Raji (cell line): ENCODE results near the gene PRUNE2.

Source experiments
- POLR2A ChIP-seq: IDR thresholded peaks from 2 replicates; pipeline ENCODE4 v1.6.1; 2011; ENCODE audit warnings: low read depth, low read length, control low read depth; ENCODE audit not compliant: insufficient read depth

PRUNE2 gene

DNA sequence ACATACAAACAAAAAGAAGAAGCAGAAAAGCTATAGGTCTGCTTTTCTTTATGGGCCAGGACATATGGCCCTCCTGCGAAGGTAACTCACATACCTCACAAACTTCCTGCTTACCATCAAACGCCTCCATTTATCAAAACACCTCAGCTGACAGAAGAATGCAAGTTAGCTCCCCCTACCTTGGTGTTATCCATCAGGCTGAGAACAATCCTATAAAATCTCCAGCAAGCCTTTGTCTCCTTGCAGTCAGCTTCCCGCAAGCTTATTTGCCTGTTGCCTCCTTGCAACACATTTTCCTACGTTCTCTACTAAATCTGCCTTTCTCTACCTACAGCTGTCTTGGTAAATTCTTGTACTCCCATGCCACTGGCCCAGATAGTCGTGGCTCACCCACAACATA is 164.4 kb downstream of the PRUNE2 start:
- TF ChIP-seq POLR2A = no peak

DNA sequence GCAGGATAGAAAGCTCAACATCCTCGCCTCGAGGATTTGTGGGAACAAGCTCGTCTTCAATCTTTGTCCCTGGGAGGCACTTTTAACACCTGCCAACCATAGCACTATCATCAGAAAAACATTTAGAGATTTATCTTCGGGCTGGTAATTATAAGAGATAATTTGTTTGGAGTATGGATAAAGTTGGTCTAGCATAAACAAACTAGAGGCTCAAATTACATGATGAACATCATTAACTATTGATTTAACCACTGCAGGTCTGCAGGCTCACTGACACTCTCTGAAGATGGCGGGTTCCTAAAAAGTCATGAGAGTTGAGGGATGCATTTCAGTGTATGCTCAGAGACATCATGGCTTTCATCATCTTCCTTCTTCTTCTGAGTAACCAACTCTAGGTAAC is 167.5 kb downstream of the PRUNE2 start:
- no peak for TF ChIP-seq POLR2A

DNA sequence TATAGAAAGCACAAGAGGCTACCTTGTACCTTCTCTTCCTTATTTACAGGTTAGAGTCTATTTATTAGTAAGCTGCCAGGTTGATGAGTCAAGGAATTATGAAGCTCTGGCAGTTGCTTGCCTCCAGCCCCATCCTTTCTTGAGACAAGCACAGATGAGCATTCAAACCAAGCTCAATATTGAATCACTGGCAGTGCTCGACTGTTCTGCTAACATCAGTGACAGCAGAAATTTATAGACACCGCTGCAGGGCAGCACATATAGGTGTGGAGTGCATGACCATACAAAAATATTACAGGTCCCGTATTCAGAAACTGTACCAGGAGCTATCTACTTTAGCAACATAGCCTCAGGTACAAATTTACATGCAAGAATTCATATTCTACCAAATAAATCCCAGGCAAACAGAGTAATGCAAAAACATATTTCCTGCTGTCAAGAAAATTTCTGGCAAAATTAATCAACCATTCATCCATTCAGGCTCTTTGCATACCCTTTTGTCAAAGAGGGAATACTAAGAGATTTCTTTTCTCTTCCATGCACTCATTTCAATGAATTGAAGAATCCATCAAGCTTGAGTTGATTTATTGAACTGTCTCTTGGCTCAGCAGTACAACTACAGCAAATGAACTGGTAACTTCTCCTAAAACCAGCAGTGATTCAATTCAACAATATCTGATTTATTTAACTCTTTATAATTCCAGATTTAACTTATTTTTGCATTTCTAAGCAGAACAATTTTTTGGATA is 168.6 kb downstream of the PRUNE2 start:
- TF ChIP-seq POLR2A = no peak

DNA sequence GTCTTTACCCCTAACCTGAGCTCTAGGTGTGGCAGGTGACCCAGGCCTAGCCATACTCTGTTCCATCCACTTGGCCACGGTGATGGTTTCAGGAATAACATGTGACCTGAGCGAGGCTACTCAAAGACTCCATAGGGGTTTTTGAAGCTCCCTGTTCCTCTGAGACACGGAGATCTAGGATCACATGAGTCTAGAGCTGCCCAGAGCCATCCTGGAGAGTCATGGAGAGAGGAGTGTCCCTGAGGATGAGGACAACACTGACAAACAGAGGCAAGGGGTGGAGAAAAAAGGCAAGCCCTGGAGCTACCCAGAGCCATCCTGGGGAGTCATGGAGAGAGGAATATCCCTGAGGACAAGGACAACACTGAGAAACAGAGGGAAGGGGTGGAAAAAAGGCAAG is 171.2 kb downstream of the PRUNE2 start:
- TF ChIP-seq POLR2A = no peak

DNA sequence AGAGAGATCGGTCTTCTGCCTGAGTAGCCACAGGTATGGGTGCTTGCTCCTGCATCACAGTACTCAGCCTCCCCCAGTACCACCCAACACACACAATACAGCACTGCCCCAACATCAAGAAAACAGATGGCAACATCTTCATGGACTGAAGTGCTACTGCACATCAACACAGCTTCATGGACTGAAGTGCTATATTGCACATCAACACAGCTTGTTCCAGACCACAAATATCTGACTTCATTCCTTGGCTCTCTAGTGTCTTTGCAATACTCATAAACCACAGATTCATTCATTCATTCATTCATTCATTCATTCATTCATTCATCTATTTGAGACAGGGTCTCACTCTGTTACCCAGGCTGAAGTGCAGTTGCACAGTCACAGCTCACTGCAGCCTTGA is 172.8 kb downstream of the PRUNE2 start:
- TF ChIP-seq POLR2A = no peak

DNA sequence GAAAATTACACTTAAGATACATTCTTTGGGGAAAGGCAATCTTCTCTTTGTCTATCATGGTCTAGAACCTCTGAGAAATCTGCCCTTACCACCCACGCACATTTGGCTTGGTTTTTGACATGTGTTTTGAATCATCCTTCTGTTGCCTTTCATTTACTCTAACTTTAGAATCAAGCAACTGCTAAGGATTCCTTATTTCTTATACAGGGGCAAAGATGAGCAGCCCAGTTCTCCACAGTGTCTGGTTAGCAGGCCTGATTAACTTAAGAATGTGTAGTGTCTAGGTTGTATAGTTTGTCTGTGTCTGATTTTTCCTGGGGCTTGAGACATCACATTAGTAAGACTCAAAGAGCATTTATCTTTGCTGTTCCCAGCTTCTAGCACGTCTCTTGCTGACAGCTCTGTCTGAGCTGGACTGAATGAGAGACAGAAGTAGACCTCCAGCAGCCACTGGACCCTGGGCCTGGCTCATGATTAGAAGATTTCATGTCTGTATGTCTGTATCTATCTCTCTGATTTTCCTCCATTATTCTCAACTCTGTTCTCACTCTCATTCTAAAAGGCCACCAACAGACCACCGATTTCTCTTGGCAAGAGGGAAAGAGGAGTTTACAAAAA is 173.5 kb downstream of the PRUNE2 start:
- TF ChIP-seq POLR2A = no peak

DNA sequence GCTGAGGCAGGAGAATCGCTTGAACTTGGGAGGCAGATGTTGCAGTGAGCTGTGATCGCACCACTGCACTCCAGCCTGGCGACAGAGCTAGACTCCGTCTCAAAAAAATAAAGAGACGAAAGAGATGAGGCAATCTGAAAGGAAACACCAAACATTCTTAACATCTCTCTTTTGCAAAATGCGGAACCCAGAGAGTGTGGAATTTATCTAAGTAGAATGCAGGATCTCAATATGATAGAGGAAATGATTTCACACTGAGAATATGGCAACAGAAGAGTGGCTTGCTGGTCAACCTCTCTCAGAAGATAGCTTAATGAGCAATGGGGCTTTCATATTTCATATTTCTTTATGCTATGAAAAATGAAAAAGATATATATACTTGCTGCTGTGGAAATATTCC is 175.1 kb downstream of the PRUNE2 start:
- no peak for TF ChIP-seq POLR2A

DNA sequence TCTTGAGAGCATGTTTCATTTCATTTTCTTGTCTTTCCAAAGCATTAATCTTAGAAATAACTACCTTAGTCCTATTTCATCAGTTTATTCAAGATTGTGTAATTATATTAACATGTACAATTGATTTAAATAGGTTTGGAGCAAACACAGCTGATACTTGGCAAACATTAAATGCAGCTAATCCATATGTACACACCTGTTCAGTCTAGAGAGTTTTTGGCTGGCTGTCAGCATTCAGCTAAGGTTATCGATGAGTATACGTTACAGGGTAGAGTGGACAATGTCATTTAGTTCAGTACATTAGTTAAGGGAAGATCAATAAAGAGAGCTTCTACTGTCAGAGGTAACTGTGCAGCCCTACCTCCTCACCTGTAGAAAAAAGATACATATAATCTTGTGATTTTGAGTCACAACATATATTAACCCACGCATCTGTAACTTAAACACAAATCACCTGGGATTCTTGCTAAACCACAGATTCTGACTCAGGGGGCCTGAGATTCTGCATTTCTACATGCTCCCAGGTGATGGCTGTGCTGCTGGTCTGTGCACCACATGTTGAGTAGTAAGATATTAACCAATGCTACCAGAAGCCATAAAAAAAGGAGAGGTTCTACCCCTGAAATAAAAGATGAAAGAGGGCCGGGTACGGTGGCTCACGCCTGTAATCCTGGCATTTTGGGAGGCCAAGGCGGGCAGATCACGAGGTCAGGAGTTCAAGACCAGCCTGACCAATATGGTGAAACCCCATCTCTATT is 175.8 kb downstream of the PRUNE2 start:
- no peak for TF ChIP-seq POLR2A

DNA sequence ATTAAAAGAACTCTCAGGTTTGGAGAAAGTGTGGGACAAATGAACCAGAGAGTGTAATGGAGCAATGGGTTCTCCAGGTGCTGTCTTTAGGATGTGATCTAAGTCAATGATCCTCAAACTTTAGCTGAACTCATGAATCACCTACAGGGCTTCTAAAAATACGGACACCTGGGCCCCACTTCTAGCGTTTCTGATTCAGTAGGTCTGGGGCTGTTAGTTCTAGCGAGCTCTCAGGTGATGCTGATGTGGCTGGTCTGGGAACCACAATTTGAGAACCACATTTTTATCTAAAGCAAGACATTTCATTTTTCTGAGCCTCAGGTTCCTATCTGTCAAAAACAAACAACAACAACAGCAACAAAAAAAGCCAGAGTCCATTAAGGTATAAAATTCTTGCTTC is 176.8 kb downstream of the PRUNE2 start:
- no peak for TF ChIP-seq POLR2A

DNA sequence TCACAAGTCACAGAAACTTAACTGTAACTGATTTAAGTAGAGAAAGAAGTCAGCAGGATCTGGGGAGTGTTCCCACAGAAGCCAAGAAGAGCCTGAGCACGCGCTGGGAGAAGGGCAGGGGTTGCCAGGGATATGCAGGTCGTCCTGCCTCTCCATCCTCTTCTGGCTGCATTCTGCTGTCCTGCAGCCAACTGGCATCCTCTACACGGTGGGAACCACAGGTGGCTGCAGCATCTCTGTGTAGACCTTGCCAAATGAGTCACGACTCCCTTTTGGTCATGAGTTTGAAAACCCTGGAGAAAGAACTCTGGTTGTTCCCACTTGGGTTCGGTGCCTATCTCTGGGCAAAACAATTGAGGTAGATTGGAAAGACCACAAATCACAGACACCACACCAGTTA is 180.0 kb downstream of the PRUNE2 start:
- TF ChIP-seq POLR2A = no peak

DNA sequence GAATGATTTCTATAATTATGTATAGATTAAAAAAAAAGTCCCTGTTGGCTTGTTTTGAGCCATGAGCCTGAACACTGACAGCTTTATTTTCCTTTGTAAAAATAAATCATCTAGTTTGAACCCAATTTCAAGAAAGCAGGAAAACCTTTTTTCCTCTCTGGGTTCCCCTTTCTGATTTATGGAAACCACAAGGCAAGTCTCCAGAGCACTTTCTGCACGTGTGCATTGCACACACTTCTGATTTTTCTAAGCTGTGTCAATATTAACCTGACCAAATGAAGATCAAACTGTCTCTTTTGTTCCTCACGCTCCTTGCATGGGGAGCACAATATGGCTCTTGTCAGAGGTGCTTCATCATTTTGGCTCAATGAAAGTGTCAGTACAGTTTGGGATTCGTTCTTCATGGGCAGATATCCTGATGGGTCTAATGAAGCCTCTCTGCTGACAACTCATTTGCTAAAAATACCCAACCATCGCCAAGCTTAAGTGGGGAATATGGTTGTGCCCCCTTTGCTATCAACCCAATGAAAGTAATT is 180.8 kb downstream of the PRUNE2 start:
- no peak for TF ChIP-seq POLR2A

DNA sequence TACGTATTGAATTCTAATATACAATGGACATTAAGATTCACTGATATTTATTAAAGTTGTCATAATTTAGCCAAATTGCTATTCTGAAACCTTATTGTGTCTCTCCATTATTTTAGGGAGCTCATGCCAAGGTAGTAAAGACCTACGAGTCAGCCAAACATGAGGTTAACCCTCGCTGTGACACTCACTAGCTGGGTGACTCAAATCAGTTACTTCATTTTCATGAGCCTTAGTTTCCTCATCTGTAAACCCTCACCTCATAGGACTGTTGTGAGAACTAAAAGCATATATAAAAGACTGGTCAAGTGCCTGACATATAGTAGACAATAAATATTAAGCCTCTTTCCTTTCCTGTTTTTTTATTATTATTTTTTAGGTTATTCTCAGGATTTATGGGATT is 185.7 kb downstream of the PRUNE2 start:
- TF ChIP-seq POLR2A = no peak

DNA sequence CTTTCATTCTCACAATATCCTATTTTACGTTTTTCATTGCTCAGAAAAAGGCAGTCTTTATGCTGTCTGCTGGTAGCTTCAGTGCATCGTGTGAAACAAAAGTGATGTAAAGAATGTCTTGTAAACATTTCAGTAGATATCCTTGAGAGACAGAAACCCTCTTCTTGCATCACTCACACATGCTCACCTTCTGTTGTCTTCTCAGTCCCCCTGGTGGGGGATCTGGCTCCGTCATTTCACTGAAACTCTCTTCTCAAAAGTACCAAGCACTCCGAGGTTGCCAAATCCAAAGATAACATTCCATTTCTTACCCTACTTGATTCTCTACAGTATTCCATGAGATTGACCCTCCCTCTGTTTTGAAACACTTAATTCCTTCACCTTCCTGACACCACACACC is 187.7 kb downstream of the PRUNE2 start:
- no peak for TF ChIP-seq POLR2A

DNA sequence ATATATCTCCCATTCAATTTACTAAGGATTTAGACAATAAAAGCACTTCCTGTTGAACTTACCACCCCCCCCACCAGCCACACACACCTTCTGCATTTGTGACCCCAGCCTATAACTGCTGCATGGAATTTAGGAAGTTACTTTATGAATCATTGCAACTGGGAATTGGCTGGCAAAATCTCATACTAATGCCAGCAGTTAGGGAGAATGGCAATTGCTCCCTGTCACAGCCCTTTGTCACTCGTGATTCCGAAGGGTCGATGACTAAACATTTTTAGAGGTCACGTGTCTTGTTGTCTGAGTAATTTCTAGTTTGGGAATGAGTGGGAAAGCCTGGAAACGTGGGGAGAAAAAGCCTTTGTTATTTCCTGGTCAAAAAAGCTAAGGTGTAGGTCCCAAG is 188.3 kb downstream of the PRUNE2 start:
- TF ChIP-seq POLR2A = no peak

DNA sequence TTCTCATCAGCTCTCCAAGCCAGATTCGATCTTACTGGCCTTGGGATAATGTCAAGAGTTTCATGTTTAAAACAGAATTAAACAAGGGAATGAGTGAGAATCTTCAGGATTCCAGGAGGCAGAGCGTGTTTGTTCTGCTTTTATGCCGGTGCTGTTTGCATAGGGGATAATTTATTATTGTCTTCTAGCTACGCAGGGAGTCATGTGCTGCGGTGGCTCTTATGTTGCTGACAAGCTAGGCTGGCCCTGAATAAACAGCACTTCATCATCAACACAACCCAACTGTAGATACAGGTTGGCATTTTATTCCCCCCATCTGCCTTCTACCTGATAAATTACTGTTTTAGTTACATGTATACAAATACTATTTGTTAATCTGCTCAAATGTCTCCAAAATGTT is 188.7 kb downstream of the PRUNE2 start:
- TF ChIP-seq POLR2A = no peak
